ENCODE data around the gene ARID5B.

Gene ARID5B

DNA sequence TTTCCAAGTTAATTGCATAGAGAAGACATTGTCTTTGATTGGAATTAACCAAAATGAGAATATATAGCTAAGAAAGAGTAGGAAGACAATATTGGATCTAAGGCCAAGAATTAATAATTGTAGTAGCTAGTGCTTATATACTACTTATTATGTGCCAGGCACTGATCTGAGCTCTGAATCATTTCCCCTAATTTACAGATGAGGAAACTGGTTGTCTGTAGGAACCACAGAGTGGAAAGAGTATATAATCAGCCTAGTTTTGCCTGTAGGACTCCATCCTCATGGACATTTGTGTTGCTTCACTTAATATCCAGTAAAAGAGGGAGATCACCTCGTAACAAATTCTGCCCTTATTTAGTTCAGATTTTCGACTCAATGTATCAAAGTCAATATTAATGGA is 127.9 kb downstream of the ARID5B start:
- Histone ChIP-seq H3K36me3 (replicated peaks; ENCODE audit: insufficient read depth, low read length) (no peaks in the 10 kb centered on the region), H3K4me1 (ENCODE audit: low read length) (no peaks in the 10 kb centered on the region), H3K79me2 (ENCODE audit: low read length) (peaks cover 80% of the 10 kb centered on the region), H4K20me1 (ENCODE audit: insufficient read depth, low read length) (no peaks in the 10 kb centered on the region), H3K4me3 (ENCODE audit: low read length) (no peak overlapping the region), H3K4me2 (ENCODE audit: low read depth, low read length) (no peak overlapping the region), H3K27me3 (replicated peaks; ENCODE audit: insufficient read depth, low read length) (no peaks in the 10 kb centered on the region), H3K9me3 (replicated peaks; ENCODE audit: insufficient read depth, low read length) (no peaks in the 10 kb centered on the region), H3K27ac (ENCODE audit: low read length) (no peak overlapping the region), H2AFZ (ENCODE audit: low read length) (no peak overlapping the region), H3K9me2 (replicated peaks; ENCODE audit: insufficient read depth, low read length) (no peaks in the 10 kb centered on the region), H3K9ac (ENCODE audit: low read length) (no peak overlapping the region), H3F3A (ENCODE audit: insufficient read depth, low read length) (no peaks in the 10 kb centered on the region)
- TF ChIP-seq EZH2phosphoT487 (IDR thresholded peaks at IDR 0.05; ENCODE audit: low read length) (no peak), EZH2 (optimal IDR thresholded peaks at IDR 0.05; ENCODE audit: low read depth, low read length) (no peak)
- TF ChIP-seq, protein P1, sequence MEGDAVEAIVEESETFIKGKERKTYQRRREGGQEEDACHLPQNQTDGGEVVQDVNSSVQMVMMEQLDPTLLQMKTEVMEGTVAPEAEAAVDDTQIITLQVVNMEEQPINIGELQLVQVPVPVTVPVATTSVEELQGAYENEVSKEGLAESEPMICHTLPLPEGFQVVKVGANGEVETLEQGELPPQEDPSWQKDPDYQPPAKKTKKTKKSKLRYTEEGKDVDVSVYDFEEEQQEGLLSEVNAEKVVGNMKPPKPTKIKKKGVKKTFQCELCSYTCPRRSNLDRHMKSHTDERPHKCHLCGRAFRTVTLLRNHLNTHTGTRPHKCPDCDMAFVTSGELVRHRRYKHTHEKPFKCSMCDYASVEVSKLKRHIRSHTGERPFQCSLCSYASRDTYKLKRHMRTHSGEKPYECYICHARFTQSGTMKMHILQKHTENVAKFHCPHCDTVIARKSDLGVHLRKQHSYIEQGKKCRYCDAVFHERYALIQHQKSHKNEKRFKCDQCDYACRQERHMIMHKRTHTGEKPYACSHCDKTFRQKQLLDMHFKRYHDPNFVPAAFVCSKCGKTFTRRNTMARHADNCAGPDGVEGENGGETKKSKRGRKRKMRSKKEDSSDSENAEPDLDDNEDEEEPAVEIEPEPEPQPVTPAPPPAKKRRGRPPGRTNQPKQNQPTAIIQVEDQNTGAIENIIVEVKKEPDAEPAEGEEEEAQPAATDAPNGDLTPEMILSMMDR (IDR thresholded peaks at IDR 0.05; ENCODE audit: low read length), result no peak
- no peak for DNase-seq

DNA sequence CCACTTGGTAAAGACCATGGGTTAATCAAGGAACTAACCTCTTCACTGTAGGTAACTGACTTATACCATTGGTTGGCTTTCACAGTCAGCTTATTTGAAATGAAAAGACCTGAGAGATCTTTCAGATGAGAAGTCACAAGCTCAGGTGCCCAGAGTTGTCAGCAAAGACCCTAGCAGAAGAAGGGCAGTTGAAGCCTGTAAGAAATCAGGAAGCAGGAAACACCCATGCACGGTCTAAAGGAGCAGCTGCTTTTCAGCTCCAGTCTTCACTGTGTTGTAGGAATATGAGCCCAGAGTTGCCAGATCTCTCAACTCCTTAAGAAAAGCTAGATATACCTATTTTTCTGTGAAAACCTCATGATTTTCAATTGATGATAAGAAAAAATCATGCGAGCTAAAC is 130.0 kb downstream of the ARID5B start:
- Histone ChIP-seq H2AFZ (ENCODE audit: low read length) (no peak overlapping the region), H4K20me1 (ENCODE audit: insufficient read depth, low read length) (no peaks in the 10 kb centered on the region), H3K36me3 (replicated peaks; ENCODE audit: insufficient read depth, low read length) (no peaks in the 10 kb centered on the region), H3K79me2 (ENCODE audit: low read length) (peaks cover 81% of the 10 kb centered on the region), H3K4me1 (ENCODE audit: low read length) (no peaks in the 10 kb centered on the region), H3K9ac (ENCODE audit: low read length) (no peak overlapping the region), H3K9me3 (replicated peaks; ENCODE audit: insufficient read depth, low read length) (no peaks in the 10 kb centered on the region), H3K27me3 (replicated peaks; ENCODE audit: insufficient read depth, low read length) (no peaks in the 10 kb centered on the region), H3K4me3 (ENCODE audit: low read length) (no peak overlapping the region), H3F3A (ENCODE audit: insufficient read depth, low read length) (0 out of 2 replicates have a peak, but pooled peaks cover 2% of the 10 kb centered on the region), H3K4me2 (ENCODE audit: low read depth, low read length) (no peak overlapping the region), H3K27ac (ENCODE audit: low read length) (no peak overlapping the region), H3K9me2 (replicated peaks; ENCODE audit: insufficient read depth, low read length) (no peaks in the 10 kb centered on the region)
- DNase-seq, result no peak
- TF ChIP-seq EZH2 (optimal IDR thresholded peaks at IDR 0.05; ENCODE audit: low read depth, low read length), result no peak
- no peak for TF ChIP-seq EZH2phosphoT487 (IDR thresholded peaks at IDR 0.05; ENCODE audit: low read length)
- TF ChIP-seq, protein P1 (IDR thresholded peaks at IDR 0.05; ENCODE audit: low read length), result no peak

DNA sequence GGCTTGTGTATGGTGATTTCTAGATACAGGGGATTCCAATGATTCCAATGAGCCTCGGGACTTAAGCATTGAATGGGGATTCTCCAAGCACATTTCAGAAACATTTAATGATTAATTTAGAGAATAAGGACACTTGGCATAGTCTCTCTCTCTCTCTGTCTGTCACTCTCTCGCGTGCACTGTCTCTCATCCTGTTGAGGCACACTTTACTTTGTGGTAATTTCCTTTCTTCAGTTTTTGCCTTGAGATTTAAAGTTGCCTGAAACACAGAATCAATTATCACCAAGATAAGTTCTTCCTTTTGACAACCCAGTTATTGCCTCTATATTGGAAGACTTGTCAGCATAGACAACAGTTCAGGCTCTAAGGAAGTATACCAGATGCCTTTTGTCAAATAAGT is 131.6 kb downstream of the ARID5B start:
- peaks cover 10% of the 10 kb centered on the region; the same call in 1 of the 2 replicates for H3K4me1 ChIP-seq (ENCODE audit: low read length)
- no peak overlapping the region for H3K4me2 ChIP-seq (ENCODE audit: low read depth, low read length)
- H2AFZ ChIP-seq (ENCODE audit: low read length), result no peak overlapping the region
- 0 out of 2 replicates have a peak, but pooled peaks cover 4% of the 10 kb centered on the region for H3F3A ChIP-seq (ENCODE audit: insufficient read depth, low read length)
- H3K27me3 ChIP-seq (replicated peaks; ENCODE audit: insufficient read depth, low read length), result no peaks in the 10 kb centered on the region
- no peak overlapping the region for H3K27ac ChIP-seq (ENCODE audit: low read length)
- DNase-seq, result no peak
- no peaks in the 10 kb centered on the region for H3K9me3 ChIP-seq (replicated peaks; ENCODE audit: insufficient read depth, low read length)
- H3K36me3 ChIP-seq (replicated peaks; ENCODE audit: insufficient read depth, low read length), result no peaks in the 10 kb centered on the region
- TF ChIP-seq EZH2 (optimal IDR thresholded peaks at IDR 0.05; ENCODE audit: low read depth, low read length) (no peak), EZH2phosphoT487 (IDR thresholded peaks at IDR 0.05; ENCODE audit: low read length) (no peak)
- TF ChIP-seq, protein P1 (IDR thresholded peaks at IDR 0.05; ENCODE audit: low read length), result no peak
- no peaks in the 10 kb centered on the region for H4K20me1 ChIP-seq (ENCODE audit: insufficient read depth, low read length)
- no peak overlapping the region for H3K4me3 ChIP-seq (ENCODE audit: low read length)
- H3K9ac ChIP-seq (ENCODE audit: low read length), result no peak overlapping the region
- no peaks in the 10 kb centered on the region for H3K9me2 ChIP-seq (replicated peaks; ENCODE audit: insufficient read depth, low read length)
- peaks cover 82% of the 10 kb centered on the region for H3K79me2 ChIP-seq (ENCODE audit: low read length)
